ENCODE measurements around the gene NFYA.

- TF ChIP-seq GATA2 (IDR thresholded peaks at IDR 0.05; ENCODE audit: low read depth, low read length) (no peak), GATA3 (IDR thresholded peaks at IDR 0.05; ENCODE audit: low read depth, low read length) (no peak)
Observed at GRCh38 chr6:41083072-41083471, 10.3 kb downstream of the NFYA start.
